T-helper 1 cell treated with Interleukin-12 subunit alpha and Interleukin-12 subunit beta and Interleukin-4 antibody, amounts not matched to agents 30 μg/mL and 1 μg/mL, for 36 hours (primary cell): ENCODE results near the gene RELA.
"Not testable (repeated sequence)": the region's sequence is repeated elsewhere in the genome, so short reads cannot be mapped to it uniquely, and the experiment has no call there.

Experiments
- H3K27ac Mint-ChIP-seq: one replicate; pipeline ENCODE4 v1.8.0; 2021; ENCODE audit warnings: mild to moderate bottlenecking, mixed read lengths
- H3K27me3 Mint-ChIP-seq: one replicate; pipeline ENCODE4 v1.8.0; 2021; ENCODE audit warnings: low read depth, mixed read lengths
- H3K36me3 Mint-ChIP-seq: one replicate; pipeline ENCODE4 v1.8.0; 2021; ENCODE audit warnings: low read depth, mixed read lengths
- H3K4me1 Mint-ChIP-seq: one replicate; pipeline ENCODE4 v1.8.0; 2021; ENCODE audit warnings: low read depth, mixed read lengths
- H3K4me3 Mint-ChIP-seq: one replicate; pipeline ENCODE4 v1.8.0; 2021; ENCODE audit warnings: mild to moderate bottlenecking, moderate library complexity, mixed read lengths
- H3K9me3 Mint-ChIP-seq: one replicate; pipeline ENCODE4 v1.8.0; 2021; ENCODE audit warnings: mixed read lengths

The RELA gene

DNA sequence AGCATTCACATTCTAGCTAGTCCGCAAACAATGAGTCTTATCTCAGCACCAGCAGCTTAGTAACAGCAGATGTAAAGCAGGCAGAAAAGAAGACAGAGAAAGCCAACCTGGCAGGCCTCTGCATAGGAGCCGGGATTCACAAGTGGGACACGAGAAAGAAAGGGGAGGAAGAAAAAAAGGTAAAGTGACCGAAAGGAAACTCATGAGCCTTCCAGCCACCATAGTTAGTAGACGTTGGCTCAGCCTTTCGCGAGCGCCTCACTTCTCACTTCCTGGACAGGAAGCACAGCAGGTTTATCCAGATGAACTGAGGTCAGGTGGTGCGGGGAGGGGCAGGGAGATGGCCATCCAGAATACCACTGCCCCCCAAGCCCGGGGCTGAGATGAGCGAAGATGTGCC, 29.7 kb upstream of the RELA start:
- Mint-ChIP-seq H3K9me3 (no peaks in the 10 kb centered on the region), H3K27me3 (peaks cover 11% of the 10 kb centered on the region), H3K36me3 (no peaks in the 10 kb centered on the region), H3K27ac (no peak overlapping the region), H3K4me3 (no peak overlapping the region), H3K4me1 (no peaks in the 10 kb centered on the region)

DNA sequence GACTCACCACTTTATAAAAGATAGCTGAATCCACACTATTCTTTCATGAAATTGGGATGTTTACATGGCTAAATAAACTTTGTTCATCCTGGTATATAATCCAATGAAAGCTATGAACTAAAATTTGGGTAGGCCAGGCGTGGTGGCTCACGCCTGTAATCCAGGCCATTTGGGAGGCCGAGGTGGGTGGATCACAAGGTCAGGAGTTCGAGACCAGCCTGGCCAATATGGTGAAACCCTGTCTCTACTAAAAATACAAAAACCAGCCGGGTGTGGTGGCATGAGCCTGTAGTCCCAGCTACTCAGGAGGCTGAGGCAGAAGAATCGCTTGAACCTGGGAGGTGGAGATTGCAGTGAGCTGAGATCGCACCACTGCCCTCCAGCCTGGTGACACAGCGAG, 29.1 kb upstream of the RELA start:
- H3K27ac Mint-ChIP-seq, H3K4me3 Mint-ChIP-seq, H3K4me1 Mint-ChIP-seq, H3K36me3 Mint-ChIP-seq, H3K9me3 Mint-ChIP-seq: not testable (repeated sequence)
- H3K27me3 Mint-ChIP-seq, result peaks cover 11% of the 10 kb centered on the region

DNA sequence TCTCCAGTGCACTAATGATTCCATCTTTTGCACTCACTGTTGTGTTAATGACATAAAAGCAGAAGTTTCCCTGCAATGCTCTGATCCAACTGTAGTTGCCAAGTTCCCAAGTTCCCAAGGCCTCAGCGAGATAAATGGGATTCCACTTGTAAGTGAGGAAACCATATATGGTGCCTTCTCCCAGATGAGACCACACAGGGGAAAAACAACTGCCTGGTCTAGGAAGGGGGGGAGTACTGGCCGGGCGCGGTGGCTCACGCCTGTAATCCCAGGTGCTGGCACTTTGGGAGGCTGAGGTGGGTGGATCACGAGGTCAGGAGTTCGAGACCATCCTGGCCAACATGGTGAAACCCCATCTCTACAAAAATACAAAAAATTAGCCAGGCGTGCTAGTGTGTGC, 23.3 kb upstream of the RELA start:
- H3K27me3 Mint-ChIP-seq, result peaks cover 23% of the 10 kb centered on the region
- H3K4me3 Mint-ChIP-seq, result no peak overlapping the region
- no peaks in the 10 kb centered on the region for H3K9me3 Mint-ChIP-seq
- no peaks in the 10 kb centered on the region for H3K36me3 Mint-ChIP-seq
- H3K4me1 Mint-ChIP-seq, result no peaks in the 10 kb centered on the region
- H3K27ac Mint-ChIP-seq, result no peak overlapping the region

DNA sequence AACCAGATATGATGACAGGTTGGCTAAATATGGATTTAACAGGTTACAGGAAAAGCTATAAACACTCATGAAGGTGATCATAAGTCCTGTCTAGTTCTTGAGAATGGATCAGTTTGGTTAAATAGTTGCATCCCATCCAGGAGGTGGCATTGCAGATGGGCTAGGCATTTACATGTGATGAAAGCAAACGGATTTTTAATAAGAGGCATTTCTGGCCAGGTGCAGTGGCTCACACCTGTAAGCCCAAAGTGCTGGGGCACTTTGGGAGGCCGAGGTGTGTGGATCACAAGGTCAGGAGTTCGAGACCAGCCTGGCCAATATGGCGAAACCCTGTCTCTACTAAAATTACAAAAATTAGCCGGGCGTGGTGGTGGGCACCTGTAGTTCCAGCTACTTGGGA, 20.8 kb upstream of the RELA start:
- not testable (repeated sequence) for H3K9me3 Mint-ChIP-seq, H3K4me3 Mint-ChIP-seq

DNA sequence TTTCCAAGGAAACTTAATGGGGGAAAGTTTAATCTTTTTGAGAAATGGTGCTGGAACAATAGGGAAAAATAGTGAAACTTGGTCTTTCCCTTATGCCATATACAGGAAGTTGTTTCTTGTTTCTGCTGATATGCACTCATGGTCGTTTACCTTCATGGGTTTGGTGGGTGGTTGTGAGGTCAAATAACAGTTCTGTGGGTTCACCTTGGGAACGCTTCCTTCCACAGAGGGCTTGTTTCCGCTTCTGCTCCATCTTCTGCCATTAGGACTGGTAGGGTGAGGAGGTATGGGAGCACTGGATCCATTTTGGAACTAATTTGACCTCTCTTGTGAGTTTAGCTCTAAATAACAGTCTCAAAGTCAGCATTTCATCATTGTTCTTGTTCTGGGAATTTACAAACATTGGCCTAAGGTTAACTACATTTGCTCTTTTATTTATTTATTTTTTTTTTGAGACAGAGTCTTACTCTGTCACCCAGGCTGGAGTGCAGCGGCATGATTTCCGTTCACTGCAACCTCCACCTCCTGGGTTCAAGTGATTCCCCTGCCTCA, 17.6 kb upstream of the RELA start:
- Mint-ChIP-seq H3K4me3 (no peak overlapping the region), H3K36me3 (no peaks in the 10 kb centered on the region), H3K27me3 (peaks cover 20% of the 10 kb centered on the region), H3K9me3 (no peaks in the 10 kb centered on the region), H3K4me1 (peaks cover 2% of the 10 kb centered on the region), H3K27ac (no peak overlapping the region)

More for the DNA sequence above, 20.8 kb upstream of the RELA start:
- not testable (repeated sequence) for H3K4me1 Mint-ChIP-seq, H3K27ac Mint-ChIP-seq, H3K36me3 Mint-ChIP-seq
- peaks cover 20% of the 10 kb centered on the region for H3K27me3 Mint-ChIP-seq

DNA sequence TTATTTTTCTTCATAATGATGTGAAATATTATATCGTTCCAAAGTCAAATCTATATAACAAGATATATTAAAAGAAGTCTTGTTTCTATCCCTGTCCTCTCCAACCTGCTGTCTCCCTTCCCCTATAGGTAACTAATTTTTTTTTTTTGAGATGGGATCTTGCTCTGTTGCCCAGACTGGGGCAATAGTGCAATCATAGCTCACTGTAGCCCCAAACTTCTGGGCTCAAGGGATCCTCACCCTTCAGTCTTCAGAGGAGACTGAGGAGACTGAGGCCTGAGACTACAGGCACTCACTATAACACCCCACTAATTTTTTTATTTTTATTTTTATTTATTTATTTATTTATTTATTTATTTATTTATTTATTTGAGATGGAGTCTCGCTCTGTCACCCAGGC, 10.3 kb upstream of the RELA start:
- Mint-ChIP-seq H3K27ac (no peak overlapping the region), H3K36me3 (no peaks in the 10 kb centered on the region), H3K4me1 (no peaks in the 10 kb centered on the region)

DNA sequence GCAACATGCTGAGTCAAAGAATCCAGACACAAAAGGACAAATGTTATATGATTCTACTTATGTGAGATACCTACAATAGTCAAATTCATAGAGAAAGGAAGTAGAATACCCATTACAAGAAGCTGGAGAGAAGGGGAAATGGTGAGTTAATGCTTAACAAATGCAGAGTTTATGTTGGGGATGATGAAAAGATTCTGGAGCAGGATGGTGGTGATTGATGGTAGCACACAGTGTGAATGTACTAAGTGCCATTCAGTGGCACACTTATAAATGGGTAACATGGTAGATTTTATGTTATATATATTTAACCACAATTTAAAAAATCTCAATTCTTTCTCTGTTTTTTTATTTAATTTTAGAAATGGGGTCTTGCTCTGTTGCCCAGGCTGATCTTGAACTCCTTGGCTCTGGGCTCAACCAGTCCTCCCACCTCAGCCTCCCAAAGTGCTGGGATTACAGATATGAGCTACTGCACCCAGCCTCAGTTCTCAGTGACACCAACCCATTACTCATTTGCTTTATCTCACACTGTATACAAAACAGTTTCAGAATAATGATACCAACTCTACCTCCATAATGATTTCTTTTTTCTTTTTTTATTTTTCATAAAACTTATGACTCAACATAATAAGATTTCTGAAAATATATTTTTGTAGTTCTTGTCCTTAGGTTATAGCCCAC, 9.6 kb upstream of the RELA start:
- Mint-ChIP-seq H3K4me3 (no peak overlapping the region), H3K27ac (no peak overlapping the region)

More for the DNA sequence above, 10.3 kb upstream of the RELA start:
- Mint-ChIP-seq H3K4me3 (no peak overlapping the region), H3K9me3 (no peaks in the 10 kb centered on the region), H3K27me3 (no peaks in the 10 kb centered on the region)

DNA sequence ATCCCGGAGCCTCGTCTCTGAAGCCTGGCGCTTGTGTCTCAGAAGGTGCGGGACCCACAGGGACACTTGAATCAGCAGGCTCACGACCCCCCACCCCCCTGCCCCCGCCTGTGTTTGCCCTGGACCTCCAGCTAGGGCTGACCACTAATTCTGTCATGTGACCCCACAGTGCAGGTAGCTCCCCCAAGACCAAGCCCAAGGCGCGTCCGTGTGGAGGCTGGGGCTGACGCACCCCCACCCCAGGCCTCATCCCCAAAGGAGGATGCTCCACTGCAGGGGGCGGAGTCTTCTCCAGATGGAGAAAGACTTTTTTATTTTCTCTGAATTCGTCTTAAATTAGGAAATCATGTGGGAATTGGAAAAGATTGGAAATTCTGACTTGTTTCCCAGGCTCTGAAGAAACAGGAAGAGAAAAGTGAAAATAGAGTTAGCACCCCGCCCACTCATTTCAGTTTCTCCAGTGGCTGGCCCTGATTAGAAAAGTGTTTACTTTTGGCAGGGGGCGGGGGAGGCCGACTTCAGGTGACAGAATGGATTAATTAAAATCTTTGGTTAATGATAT, 1.0 kb upstream of the RELA start:
- Mint-ChIP-seq H3K9me3 (no peaks in the 10 kb centered on the region), H3K27ac (peak overlapping the region; percentile 90), H3K27me3 (no peaks in the 10 kb centered on the region), H3K4me1 (peaks cover 21% of the 10 kb centered on the region), H3K4me3 (peak overlapping the region; percentile 86), H3K36me3 (peaks cover 23% of the 10 kb centered on the region)

More for the DNA sequence above, 9.6 kb upstream of the RELA start:
- Mint-ChIP-seq H3K4me1 (no peaks in the 10 kb centered on the region), H3K9me3 (no peaks in the 10 kb centered on the region), H3K27me3 (no peaks in the 10 kb centered on the region), H3K36me3 (no peaks in the 10 kb centered on the region)

DNA sequence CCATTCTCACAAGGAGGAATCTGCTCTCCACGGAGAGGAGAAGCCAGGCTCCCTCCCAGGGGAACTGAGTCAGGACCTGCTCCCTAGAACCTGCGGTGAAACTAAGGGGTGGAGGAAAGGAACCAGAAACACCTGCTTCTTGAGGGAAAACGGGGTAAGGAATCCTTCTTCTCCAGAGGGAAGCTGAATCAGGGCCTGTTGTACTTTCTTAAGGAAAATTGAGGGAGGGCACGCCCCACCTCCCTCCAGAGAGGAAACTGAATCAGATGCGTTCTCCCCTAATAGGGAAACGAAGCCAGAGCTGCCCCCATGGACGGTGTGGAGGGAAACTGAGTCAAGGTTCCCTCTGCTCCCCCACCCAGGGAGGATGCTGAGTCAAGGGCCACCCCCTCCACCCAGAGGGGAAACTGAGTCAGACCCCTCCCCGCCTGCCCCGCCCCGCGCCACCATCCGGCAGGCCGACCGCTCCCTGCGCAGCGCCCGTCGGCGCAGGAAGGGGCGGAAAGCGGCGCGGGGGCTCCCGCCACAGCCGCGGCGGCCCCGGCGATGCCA, 393 bp downstream of the RELA start:
- Mint-ChIP-seq H3K27me3 (no peaks in the 10 kb centered on the region), H3K36me3 (peaks cover 32% of the 10 kb centered on the region), H3K9me3 (no peaks in the 10 kb centered on the region), H3K4me3 (peak overlapping the region; percentile 83), H3K4me1 (peaks cover 24% of the 10 kb centered on the region), H3K27ac (peak overlapping the region; percentile 72)

DNA sequence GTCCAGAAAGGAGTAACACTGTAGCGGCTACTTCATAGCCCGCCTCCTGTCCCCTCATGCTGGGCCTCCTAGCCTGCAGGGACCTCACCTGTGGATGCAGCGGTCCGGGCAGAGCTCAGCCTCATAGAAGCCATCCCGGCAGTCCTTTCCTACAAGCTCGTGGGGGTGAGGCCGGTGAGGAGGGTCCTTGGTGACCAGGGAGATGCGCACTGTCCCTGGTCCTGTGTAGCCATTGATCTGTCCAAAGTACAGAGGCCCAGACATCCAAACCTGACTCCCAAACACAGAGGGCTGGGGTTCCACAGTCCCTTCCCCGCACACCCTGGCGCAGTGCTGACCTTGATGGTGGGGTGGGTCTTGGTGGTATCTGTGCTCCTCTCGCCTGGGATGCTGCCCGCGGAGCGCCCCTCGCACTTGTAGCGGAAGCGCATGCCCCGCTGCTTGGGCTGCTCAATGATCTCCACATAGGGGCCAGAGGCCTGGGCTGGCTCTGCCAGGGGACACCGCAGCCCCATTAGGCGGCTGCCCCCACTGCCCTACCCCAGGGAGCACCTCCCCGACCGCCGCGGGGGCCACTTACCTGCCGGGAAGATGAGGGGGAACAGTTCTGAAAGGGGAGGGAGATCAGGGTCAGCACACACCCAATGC, 993 bp downstream of the RELA start:
- Mint-ChIP-seq H3K27ac (peak overlapping the region; percentile 72), H3K4me1 (peaks cover 26% of the 10 kb centered on the region), H3K36me3 (peaks cover 38% of the 10 kb centered on the region), H3K4me3 (peak overlapping the region; percentile 83), H3K9me3 (no peaks in the 10 kb centered on the region), H3K27me3 (no peaks in the 10 kb centered on the region)

DNA sequence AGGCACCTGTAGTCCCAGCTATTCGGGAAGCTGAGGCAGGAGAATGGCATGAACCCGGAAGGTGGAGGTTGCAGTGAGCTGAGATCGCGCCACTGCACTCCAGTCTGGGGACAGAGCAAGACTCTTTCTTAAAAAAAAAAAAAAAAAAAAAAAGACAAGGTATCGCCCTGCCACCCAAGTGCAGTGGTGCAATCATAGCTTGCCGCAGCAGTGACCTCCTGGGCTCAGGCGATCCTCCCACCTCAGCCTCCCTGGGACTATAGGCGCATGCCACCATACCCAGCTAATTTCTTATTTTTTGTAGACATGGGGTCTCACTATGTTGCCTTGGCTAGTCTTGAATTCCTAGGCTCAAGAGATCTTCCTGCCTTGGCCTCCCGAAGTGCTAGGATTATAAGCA, 1.8 kb downstream of the RELA start:
- Mint-ChIP-seq H3K36me3 (peaks cover 44% of the 10 kb centered on the region), H3K4me3 (peak overlapping the region; percentile 83), H3K4me1 (peaks cover 26% of the 10 kb centered on the region), H3K27ac (peak overlapping the region; percentile 52)
- not testable (repeated sequence) for H3K9me3 Mint-ChIP-seq, H3K27me3 Mint-ChIP-seq

DNA sequence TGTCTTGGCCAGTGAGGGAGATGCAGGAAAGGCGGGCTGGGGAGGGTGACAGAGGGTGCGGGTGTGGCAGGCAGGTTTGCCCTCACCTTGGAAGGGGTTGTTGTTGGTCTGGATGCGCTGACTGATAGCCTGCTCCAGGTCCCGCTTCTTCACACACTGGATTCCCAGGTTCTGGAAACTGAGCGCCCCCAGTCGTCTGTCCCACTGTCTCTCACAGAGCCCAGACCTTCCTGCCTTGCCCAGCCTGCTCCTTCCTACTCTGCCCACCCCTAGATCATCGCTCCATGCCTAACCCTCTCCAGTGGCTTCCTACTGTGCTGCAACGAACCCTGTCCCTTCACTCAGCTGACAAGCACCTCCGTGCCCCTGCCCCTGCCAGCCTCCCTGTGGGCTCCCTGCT, 2.7 kb downstream of the RELA start:
- H3K4me3 Mint-ChIP-seq, result peak overlapping the region; percentile 30
- peaks cover 26% of the 10 kb centered on the region for H3K4me1 Mint-ChIP-seq
- peaks cover 52% of the 10 kb centered on the region for H3K36me3 Mint-ChIP-seq
- no peaks in the 10 kb centered on the region for H3K9me3 Mint-ChIP-seq
- H3K27ac Mint-ChIP-seq, result peak overlapping the region; percentile 26
- no peaks in the 10 kb centered on the region for H3K27me3 Mint-ChIP-seq

DNA sequence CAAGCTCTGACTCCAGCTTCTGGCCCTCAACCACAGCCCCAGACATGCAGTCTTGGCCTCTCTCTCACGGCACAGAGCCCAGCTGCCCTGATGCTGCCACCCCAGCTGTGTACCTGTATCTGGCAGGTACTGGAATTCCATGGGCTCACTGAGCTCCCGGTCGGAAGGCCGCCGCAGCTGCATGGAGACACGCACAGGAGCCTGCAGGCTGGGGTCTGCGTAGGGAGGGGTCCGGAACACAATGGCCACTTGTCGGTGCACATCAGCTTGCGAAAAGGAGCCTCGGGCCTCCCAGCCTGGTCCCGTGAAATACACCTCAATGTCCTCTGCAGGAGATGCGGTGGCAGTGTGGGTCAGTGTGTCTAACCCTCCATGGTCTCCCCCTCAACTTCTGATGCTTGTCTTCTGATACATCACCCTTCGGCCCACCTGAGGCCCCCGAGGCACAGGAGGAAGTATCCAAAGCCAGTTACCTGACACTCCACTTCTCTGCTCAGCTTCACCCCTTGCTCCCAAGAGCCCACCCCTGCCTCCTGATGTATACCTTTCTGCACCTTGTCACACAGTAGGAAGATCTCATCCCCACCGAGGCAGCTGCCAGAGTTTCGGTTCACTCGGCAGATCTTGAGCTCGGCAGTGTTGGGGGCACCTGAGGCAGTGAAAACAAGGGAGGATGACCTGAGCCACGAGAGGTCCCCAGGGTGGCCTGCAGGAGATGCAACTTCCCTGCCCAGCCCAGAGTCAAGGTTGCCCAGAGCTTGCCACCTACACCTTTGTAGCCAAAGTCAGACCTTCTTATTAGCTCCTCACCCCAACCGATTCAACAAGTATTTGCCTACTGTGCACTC, 4.3 kb downstream of the RELA start:
- Mint-ChIP-seq H3K4me3 (no peak overlapping the region), H3K9me3 (no peaks in the 10 kb centered on the region), H3K27me3 (no peaks in the 10 kb centered on the region), H3K36me3 (peaks cover 60% of the 10 kb centered on the region), H3K27ac (no peak overlapping the region), H3K4me1 (peaks cover 27% of the 10 kb centered on the region)

DNA sequence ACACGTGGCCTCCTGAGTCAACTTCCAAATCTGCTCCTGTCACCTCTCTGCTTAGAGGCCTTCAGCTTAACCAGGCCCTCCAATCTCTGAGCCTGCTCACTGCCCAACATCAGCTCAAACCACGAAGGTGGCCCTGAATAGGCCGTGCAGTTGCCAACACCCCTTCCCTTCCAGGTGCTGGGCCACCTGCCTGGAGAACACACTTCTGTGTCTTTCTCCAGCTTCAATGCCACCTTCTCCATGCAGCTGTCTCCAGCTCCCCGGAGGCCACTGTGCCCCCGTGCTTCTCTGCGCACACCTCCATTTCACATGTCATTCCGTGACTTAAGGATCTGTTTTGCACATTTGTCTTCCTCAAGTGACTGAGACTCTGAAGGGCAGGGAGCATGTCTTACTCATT, 5.3 kb downstream of the RELA start:
- peaks cover 61% of the 10 kb centered on the region for H3K36me3 Mint-ChIP-seq
- peaks cover 35% of the 10 kb centered on the region for H3K4me1 Mint-ChIP-seq
- H3K27ac Mint-ChIP-seq, result peak overlapping the region; percentile 18
- H3K4me3 Mint-ChIP-seq, result no peak overlapping the region
- H3K27me3 Mint-ChIP-seq, result no peaks in the 10 kb centered on the region
- no peaks in the 10 kb centered on the region for H3K9me3 Mint-ChIP-seq
